HepG2 (cell line): ENCODE results near the gene NR2C1. TPM values are rescaled to one million over a fixed set of nuclear protein-coding genes. Genes with fewer than 3 reads are reported as not detected.
A peak's percentile ranks its signal among the peaks of the same experiment; 100 is the strongest.

ENCODE experiments used
- ATF4 ChIP-seq, 2 experiments: fragments of 450-650 bp in 1 of 2; sonication (generic) in 1 of 2; formaldehyde crosslinking; IDR thresholded peaks; 2 replicates each; pipeline versions ENCODE4 v1.5.0 to v1.8.0; 2020 to 2022; ENCODE audit warnings: mild to moderate bottlenecking in 1 of 2, missing genetic modification reagents in 1 of 2
- BCL3 ChIP-seq: sonication (generic); formaldehyde crosslinking; IDR thresholded peaks from 2 replicates; pipeline ENCODE4 v1.5.1; 2020; ENCODE audit warnings: mild to moderate bottlenecking, missing genetic modification reagents, moderate library complexity
- BCL6 ChIP-seq: IDR thresholded peaks from 2 replicates; pipeline ENCODE4 v1.6.1; 2016; ENCODE audit warnings: missing genetic modification reagents, missing compliant biosample characterization
- BHLHE40 ChIP-seq: IDR thresholded peaks from 2 replicates; pipeline ENCODE4 v1.6.1; 2011; ENCODE audit warnings: low read length, improper control_type of control experiment
- GTF2F1 ChIP-seq: fragments of 150-350 bp; IDR thresholded peaks from 2 replicates; pipeline ENCODE4 v1.6.1; 2014; ENCODE audit warnings: low read length
- HINFP ChIP-seq: sonication (generic); formaldehyde crosslinking; IDR thresholded peaks from 2 replicates; pipeline ENCODE4 v1.4.0; 2020; ENCODE audit warnings: low read depth, mild to moderate bottlenecking, missing genetic modification reagents
- HMGXB3 ChIP-seq: sonication (generic); formaldehyde crosslinking; IDR thresholded peaks from 2 replicates; pipeline ENCODE4 v1.4.0; 2020; ENCODE audit warnings: missing genetic modification reagents, borderline replicate concordance
- IRX3 ChIP-seq: sonication (generic); formaldehyde crosslinking; IDR thresholded peaks from 2 replicates; pipeline ENCODE4 v1.8.1; 2023; ENCODE audit warnings: mild to moderate bottlenecking, low read depth, missing genetic modification reagents, borderline replicate concordance
- NFYC ChIP-seq: IDR thresholded peaks from 2 replicates; pipeline ENCODE4 v1.6.1; 2016; ENCODE audit warnings: missing genetic modification reagents, missing compliant biosample characterization
- POLR2AphosphoS2 ChIP-seq: IDR thresholded peaks from 2 replicates; pipeline ENCODE4 v1.6.1; 2011; ENCODE audit warnings: low read depth, low read length, improper control_type of control experiment
- RBM22 ChIP-seq: fragments of 200-400 bp; formaldehyde crosslinking; optimal IDR thresholded peaks from 2 replicates; pipeline ENCODE3; 2017; ENCODE audit warnings: mild to moderate bottlenecking, low read length, moderate library complexity
- TARDBP ChIP-seq: sonication (generic); formaldehyde crosslinking; IDR thresholded peaks from 2 replicates; pipeline ENCODE4 v1.8.0; 2022; ENCODE audit warnings: mild to moderate bottlenecking, missing genetic modification reagents
- TCF12 ChIP-seq, 2 experiments: fragments of 450-650 bp in 1 of 2; sonication (generic) in 1 of 2; formaldehyde crosslinking in 1 of 2; IDR thresholded peaks; 2 replicates each; pipeline versions ENCODE4 v1.6.1 to v1.8.0; 2017 to 2022; ENCODE audit warnings: antibody characterized with exemption in 1 of 2, mild to moderate bottlenecking in 1 of 2, missing genetic modification reagents in 1 of 2, moderate library complexity in 1 of 2
- U2AF2 ChIP-seq: fragments of 200-400 bp; formaldehyde crosslinking; IDR thresholded peaks from 2 replicates; pipeline ENCODE4 v1.6.1; 2017; ENCODE audit warnings: low read depth, mild to moderate bottlenecking, low read length
- ZBTB38 ChIP-seq: sonication (generic); formaldehyde crosslinking; IDR thresholded peaks from 2 replicates; pipeline ENCODE4 v1.5.1; 2020; ENCODE audit warnings: mild to moderate bottlenecking, missing genetic modification reagents
- ZMAT5 ChIP-seq: sonication (generic); formaldehyde crosslinking; IDR thresholded peaks from 2 replicates; pipeline ENCODE4 v1.5.0; 2020; ENCODE audit warnings: mild to moderate bottlenecking, low read depth, missing genetic modification reagents, borderline replicate concordance
- ZNF512 ChIP-seq: sonication (generic); formaldehyde crosslinking; IDR thresholded peaks from 2 replicates; pipeline ENCODE4 v1.4.0; 2020; ENCODE audit warnings: mild to moderate bottlenecking, missing genetic modification reagents
- ZNF556 ChIP-seq: sonication (generic); formaldehyde crosslinking; IDR thresholded peaks from 2 replicates; pipeline ENCODE4 v1.4.0; 2020; ENCODE audit warnings: mild to moderate bottlenecking, missing genetic modification reagents, borderline replicate concordance
- polyA plus RNA-seq, 8 experiments: library from polyadenylated mRNA; depleted of rRNA in 3 of 8; stranded (reverse) in 7 of 8; unstranded in 1 of 8; fragments of >200 nt; fragmentation: Illumina TruSeq in 4 of 8; extraction: Trizol in 4 of 8; gene quantifications; 2 replicates each; pipeline versions ENCODE4 v1.2.1 to v1.2.3, GENCODE V29; 2011 to 2016; ENCODE audit warnings: low read depth in 4 of 8, missing spikeins in 1 of 8, mixed read lengths in 1 of 8; ENCODE audit not compliant: insufficient read depth in 1 of 8
- total RNA-seq, 5 experiments: library from RNA; depleted of rRNA; stranded (reverse); fragments of >200 nt; fragmentation: Illumina TruSeq; extraction: Trizol; gene quantifications; 2 replicates each; pipeline ENCODE4 v1.2.3, GENCODE V29; 2016; ENCODE audit warnings: low read depth in 1 of 5

NR2C1 gene
- total and polyA plus RNA-seq, 2 of the 13 experiments (the other 11 are each of a cell fraction or from before 2014, with no cell fraction given), result 38.0 to 70.8 TPM

- TF ChIP-seq ATF4 (CRISPR knock-in tag; IDR thresholded peaks at IDR 0.05), result no peak
- no peak for TF ChIP-seq TCF12 (IDR thresholded peaks at IDR 0.05)
- TF ChIP-seq TCF12 (CRISPR knock-in tag; IDR thresholded peaks at IDR 0.05), result peak; percentile 46; the same call in 1 of the 2 replicates
- TF ChIP-seq RBM22, result no peak
- TF ChIP-seq U2AF2, result no peak
- no peak for TF ChIP-seq POLR2AphosphoS2
- TF ChIP-seq ZMAT5, result no peak
- no peak for TF ChIP-seq GTF2F1
- TF ChIP-seq ZNF512 (CRISPR knock-in tag), result 0 out of 2 replicates have a peak, but pooled peaks have one; percentile 32
- no peak; the same call in 1 of the 2 replicates for TF ChIP-seq BCL3
- TF ChIP-seq ZNF556, result peak; percentile 92; the same call in 1 of the 2 replicates
- peak; percentile 32; the same call in 1 of the 2 replicates for TF ChIP-seq HINFP (CRISPR knock-in tag)
- TF ChIP-seq TARDBP (CRISPR knock-in tag), result peak; percentile 68; the same call in 1 of the 2 replicates
- TF ChIP-seq BCL6 (CRISPR knock-in tag), result no peak; the same call in 1 of the 2 replicates
- peak; percentile 28; the same call in 1 of the 2 replicates for TF ChIP-seq BHLHE40
- TF ChIP-seq IRX3 (CRISPR knock-in tag), result no peak
- no peak; the same call in 1 of the 2 replicates for TF ChIP-seq ZBTB38 (CRISPR knock-in tag)
- TF ChIP-seq NFYC (CRISPR knock-in tag), result no peak
- peak; percentile 87; the same call in 1 of the 2 replicates for TF ChIP-seq HMGXB3 (CRISPR knock-in tag)
Measured at GRCh38 chr12:95003213-95003920, 70.1 kb downstream of the NR2C1 start, which contains the start of gene NDUFA12 (continued).
